ENCODE data around the gene TGFBR3. TPM values are rescaled to one million over a fixed set of nuclear protein-coding genes. Genes with fewer than 3 reads are reported as not detected.

Gene TGFBR3
- total and polyA plus RNA-seq, 7 donors = 1.2 to 170 (median 92.2) TPM

- H3K27me3 ChIP-seq = no peaks in the 10 kb centered on the region
- intact Hi-C loops (cut with DNase I) = no loop called here
These were observed 194.4 kb downstream of the TGFBR3 start for GRCh38 chr1:91691525-91691924.

DNA sequence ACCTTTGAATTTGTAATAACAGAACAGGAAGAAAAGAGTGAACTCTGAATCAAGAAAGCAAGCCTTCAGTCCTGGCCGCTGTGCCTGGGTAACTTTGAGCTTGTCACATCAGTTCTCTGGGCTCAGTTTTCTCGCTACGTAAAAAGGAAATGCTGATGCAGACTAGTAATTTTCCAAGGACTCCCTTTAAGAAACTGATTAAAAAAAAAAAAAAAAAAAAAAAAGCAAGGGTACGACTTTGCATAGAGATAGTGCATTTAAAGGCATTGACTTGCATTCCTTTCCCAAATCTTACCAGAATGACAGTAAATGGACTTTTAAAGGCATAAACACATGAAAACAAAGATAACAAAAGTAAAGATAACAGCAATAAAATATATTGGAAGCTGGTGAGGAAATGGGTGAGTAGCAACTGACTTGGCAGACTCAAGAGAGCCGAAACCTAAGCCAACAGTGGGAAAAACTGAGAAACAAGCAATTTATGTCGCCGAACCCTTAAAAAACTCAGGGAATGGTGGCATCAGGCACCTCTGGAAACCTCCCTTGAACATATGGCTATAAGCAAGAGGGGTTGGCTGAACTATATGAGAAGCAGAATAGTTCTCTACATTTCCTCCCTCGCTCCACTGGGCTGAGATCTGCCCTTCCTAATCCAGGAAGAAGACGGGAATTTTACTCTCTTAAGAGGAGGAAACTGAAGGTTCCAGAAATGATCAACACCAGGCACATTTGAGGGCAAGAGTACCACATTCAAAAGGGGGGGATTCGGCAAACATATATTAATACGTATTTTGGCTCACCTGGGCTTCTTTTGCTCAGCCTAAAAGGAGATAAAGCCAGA lies 196.1 kb downstream of the TGFBR3 start:
- intact Hi-C loops (cut with DNase I) = no loop called here
- Histone ChIP-seq H3K27me3 (no peaks in the 10 kb centered on the region), H3K4me3 (no peak overlapping the region), H3K4me1 (peaks cover 0 to 37% (median 30%) of the 10 kb centered on the region in 4 donors), H3K27ac (peak overlapping the region in 3 of 4 donors; percentile 9 to 40 (median 32)), H3K9me3 (no peaks in the 10 kb centered on the region), H3K36me3 (peaks cover 0 to 39% (median 8%) of the 10 kb centered on the region in 4 donors)
- DNase-seq = no peak
- no peak for TF ChIP-seq POLR2A (IDR thresholded peaks at IDR 0.05)
- peak in 1 of 4 donors; percentile 10 for TF ChIP-seq POLR2AphosphoS5 (IDR thresholded peaks at IDR 0.05)
- no peak for TF ChIP-seq EP300 (IDR thresholded peaks at IDR 0.05)
- WGBS, 2 donors = 24 to 62% methylated on average over 11 of the region's 11 CpGs

More at GRCh38 chr1:91691525-91691924, 194.4 kb downstream of the TGFBR3 start:
- Histone ChIP-seq H3K36me3 (peaks cover 0 to 55% (median 8%) of the 10 kb centered on the region in 4 donors), H3K4me1 (peaks cover 0 to 29% (median 23%) of the 10 kb centered on the region in 4 donors), H3K4me3 (no peak overlapping the region), H3K27ac (no peak overlapping the region), H3K9me3 (no peaks in the 10 kb centered on the region)
- WGBS, 2 donors = 96 to 97% methylated on average over 4 of the region's 4 CpGs
- no peak for DNase-seq
- TF ChIP-seq POLR2AphosphoS5 (IDR thresholded peaks at IDR 0.05) (no peak), POLR2A (IDR thresholded peaks at IDR 0.05) (no peak), EP300 (IDR thresholded peaks at IDR 0.05) (no peak), CTCF (IDR thresholded peaks at IDR 0.05) (no peak)

DNA sequence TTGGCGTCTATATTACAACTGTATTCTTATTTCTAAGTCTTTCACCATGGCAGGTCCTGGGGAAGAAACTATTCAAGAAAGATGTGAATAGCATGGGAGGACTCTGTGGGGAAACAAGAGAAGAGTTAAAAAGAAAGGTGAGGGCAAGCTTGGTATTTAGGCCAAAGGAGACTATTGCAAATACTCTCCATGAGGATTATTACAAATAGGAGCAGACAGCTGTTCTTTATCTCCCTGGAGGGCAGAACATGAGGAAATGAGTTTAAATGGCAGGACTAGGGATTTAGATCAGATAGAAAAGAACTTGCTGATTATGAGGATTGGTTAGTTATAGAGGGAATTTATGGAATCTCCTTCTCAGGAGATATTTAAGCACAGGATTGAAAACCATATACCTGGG lies 198.5 kb downstream of the TGFBR3 start:
- H3K4me1 ChIP-seq = peaks cover 0 to 33% (median 31%) of the 10 kb centered on the region in 4 donors
- DNase-seq = no peak
- H3K27ac ChIP-seq = peak overlapping the region in 2 of 4 donors; percentile 20 to 38
- 83 to 90% methylated on average over 1 of the region's 1 CpG for WGBS, 2 donors
- H3K9me3 ChIP-seq = no peaks in the 10 kb centered on the region
- TF ChIP-seq POLR2A (IDR thresholded peaks at IDR 0.05) (no peak), POLR2AphosphoS5 (IDR thresholded peaks at IDR 0.05) (peak in 1 of 4 donors; percentile 4)
- intact Hi-C loops (cut with DNase I) = no loop called here
- H3K36me3 ChIP-seq = peaks cover 0 to 31% (median 11%) of the 10 kb centered on the region in 4 donors
- no peaks in the 10 kb centered on the region for H3K27me3 ChIP-seq
- H3K4me3 ChIP-seq = no peak overlapping the region

- H3K4me1 ChIP-seq = peaks cover 0 to 33% (median 31%) of the 10 kb centered on the region in 4 donors
- intact Hi-C loops (cut with DNase I) = no loop called here
- H3K27me3 ChIP-seq = no peaks in the 10 kb centered on the region
- H3K4me3 ChIP-seq = no peak overlapping the region
- H3K27ac ChIP-seq = peak overlapping the region in 2 of 4 donors; percentile 20 to 38
- TF ChIP-seq CTCF (IDR thresholded peaks at IDR 0.05) = no peak
- TF ChIP-seq POLR2A (IDR thresholded peaks at IDR 0.05) = no peak
- TF ChIP-seq POLR2AphosphoS5 (IDR thresholded peaks at IDR 0.05) = no peak
- TF ChIP-seq EP300 (IDR thresholded peaks at IDR 0.05) = no peak
- no peaks in the 10 kb centered on the region for H3K9me3 ChIP-seq
- 27 to 60% methylated on average over 4 of the region's 4 CpGs for WGBS, 2 donors
- peaks cover 0 to 35% (median 11%) of the 10 kb centered on the region in 4 donors for H3K36me3 ChIP-seq
- DNase-seq = no peak
These were observed 200.0 kb downstream of the TGFBR3 start for GRCh38 chr1:91685994-91686393.

GRCh38 chr1:91684481-91685196 lies 201.3 kb downstream of the TGFBR3 start:
- Histone ChIP-seq H3K4me1 (peaks cover 0 to 28% (median 23%) of the 10 kb centered on the region in 4 donors), H3K9me3 (no peaks in the 10 kb centered on the region), H3K4me3 (no peak overlapping the region), H3K27me3 (no peaks in the 10 kb centered on the region), H3K36me3 (peaks cover 0 to 37% (median 9%) of the 10 kb centered on the region in 4 donors), H3K27ac (peak overlapping the region; percentile 24 to 56 (median 54))
- WGBS, 2 donors = 34 to 58% methylated on average over 7 of the region's 7 CpGs
- DNase-seq = no peak
- TF ChIP-seq CTCF (IDR thresholded peaks at IDR 0.05) (no peak), POLR2A (IDR thresholded peaks at IDR 0.05) (no peak), POLR2AphosphoS5 (IDR thresholded peaks at IDR 0.05) (no peak), EP300 (IDR thresholded peaks at IDR 0.05) (no peak)
- intact Hi-C loops (cut with DNase I) = loop anchor here (5.0 kb wide), 1 partner anchor 198 kb away; no protein-coding TSS in a partner anchor
